ENCODE data around the gene RAB27B.

Gene RAB27B

DNA sequence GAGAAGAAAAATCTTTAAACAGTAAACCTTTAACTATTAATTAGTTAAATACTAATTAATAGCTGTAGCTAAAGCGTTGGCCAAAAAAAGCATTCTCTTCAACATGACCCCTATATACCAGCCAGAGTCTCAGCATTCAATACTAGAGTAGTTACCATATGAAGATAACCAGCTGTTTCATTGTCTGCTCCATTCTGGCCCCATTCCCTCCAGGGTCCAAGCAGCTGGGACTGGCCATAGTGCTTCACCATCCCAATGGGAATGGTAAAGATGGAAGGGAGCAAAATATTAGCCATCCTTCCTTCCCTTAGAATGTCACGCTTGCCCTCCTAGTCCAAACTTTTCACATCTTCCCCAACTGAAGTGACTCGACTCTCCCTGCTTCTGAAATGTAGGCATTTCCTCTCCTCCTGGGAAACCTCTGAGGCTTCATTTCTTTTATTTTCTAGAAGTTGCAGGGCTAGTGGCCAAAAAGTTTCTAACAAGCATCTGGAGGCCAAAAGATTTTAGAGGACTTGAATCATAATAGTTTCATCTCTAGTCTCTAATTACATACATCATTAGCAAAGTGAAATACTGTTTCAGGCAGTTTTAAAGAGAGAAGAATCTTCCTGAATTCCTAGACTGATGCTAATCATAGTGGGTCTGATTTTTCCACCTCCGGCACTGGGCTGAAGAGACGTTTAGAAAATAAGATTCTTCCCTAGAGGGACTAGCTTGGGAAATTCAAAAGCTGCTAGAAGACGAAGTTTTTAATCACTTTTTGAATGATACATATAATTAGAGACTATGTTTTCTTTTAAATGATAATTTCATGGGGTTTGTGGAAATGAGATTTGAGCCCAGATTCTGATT, 78.3 kb downstream of the RAB27B start:
- DNase-seq: no peak
- H3K27ac ChIP-seq: no peak overlapping the region
- in situ Hi-C loops (cut with HindIII; ENCODE audit: low pct_ligation_motif_present, low sequenced_read_pairs): no loop called here
- H3K27me3 ChIP-seq (replicated peaks): no peaks in the 10 kb centered on the region
- TF ChIP-seq, protein P1, sequence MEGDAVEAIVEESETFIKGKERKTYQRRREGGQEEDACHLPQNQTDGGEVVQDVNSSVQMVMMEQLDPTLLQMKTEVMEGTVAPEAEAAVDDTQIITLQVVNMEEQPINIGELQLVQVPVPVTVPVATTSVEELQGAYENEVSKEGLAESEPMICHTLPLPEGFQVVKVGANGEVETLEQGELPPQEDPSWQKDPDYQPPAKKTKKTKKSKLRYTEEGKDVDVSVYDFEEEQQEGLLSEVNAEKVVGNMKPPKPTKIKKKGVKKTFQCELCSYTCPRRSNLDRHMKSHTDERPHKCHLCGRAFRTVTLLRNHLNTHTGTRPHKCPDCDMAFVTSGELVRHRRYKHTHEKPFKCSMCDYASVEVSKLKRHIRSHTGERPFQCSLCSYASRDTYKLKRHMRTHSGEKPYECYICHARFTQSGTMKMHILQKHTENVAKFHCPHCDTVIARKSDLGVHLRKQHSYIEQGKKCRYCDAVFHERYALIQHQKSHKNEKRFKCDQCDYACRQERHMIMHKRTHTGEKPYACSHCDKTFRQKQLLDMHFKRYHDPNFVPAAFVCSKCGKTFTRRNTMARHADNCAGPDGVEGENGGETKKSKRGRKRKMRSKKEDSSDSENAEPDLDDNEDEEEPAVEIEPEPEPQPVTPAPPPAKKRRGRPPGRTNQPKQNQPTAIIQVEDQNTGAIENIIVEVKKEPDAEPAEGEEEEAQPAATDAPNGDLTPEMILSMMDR (IDR thresholded peaks at IDR 0.05; ENCODE audit: low read depth, low read length, missing control alignments): no peak
- H3K36me3 ChIP-seq (replicated peaks): no peaks in the 10 kb centered on the region
- H3K4me3 ChIP-seq (ENCODE audit: low read depth, low read length): no peak overlapping the region

DNA sequence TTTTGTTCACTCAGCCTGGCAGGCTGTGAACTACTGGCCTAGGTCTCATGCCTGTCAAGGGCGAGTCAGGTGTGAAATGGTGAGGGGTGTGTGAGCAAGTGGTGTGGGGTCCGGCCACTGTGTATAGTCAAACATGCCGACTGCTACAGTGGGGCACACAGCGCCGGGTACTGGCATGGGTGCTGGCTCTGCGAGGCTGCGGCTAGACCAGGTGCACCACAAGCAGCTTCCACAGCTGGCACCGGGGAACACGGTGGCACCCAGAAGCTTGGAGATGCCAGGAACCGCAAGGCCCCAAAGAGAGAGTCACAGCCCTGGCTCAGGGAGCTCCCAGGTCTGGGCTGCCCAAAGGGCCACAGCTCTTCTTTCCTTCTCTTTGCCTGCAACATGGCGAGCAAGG, 81.3 kb downstream of the RAB27B start:
- TF ChIP-seq, protein P1 (IDR thresholded peaks at IDR 0.05; ENCODE audit: low read depth, low read length, missing control alignments): no peak
- no peaks in the 10 kb centered on the region for H3K27me3 ChIP-seq (replicated peaks)
- no peak overlapping the region for H3K27ac ChIP-seq
- no peak overlapping the region for H3K4me3 ChIP-seq (ENCODE audit: low read depth, low read length)
- DNase-seq: no peak
- H3K36me3 ChIP-seq (replicated peaks): no peaks in the 10 kb centered on the region
- in situ Hi-C loops (cut with HindIII; ENCODE audit: low pct_ligation_motif_present, low sequenced_read_pairs): no loop called here

DNA sequence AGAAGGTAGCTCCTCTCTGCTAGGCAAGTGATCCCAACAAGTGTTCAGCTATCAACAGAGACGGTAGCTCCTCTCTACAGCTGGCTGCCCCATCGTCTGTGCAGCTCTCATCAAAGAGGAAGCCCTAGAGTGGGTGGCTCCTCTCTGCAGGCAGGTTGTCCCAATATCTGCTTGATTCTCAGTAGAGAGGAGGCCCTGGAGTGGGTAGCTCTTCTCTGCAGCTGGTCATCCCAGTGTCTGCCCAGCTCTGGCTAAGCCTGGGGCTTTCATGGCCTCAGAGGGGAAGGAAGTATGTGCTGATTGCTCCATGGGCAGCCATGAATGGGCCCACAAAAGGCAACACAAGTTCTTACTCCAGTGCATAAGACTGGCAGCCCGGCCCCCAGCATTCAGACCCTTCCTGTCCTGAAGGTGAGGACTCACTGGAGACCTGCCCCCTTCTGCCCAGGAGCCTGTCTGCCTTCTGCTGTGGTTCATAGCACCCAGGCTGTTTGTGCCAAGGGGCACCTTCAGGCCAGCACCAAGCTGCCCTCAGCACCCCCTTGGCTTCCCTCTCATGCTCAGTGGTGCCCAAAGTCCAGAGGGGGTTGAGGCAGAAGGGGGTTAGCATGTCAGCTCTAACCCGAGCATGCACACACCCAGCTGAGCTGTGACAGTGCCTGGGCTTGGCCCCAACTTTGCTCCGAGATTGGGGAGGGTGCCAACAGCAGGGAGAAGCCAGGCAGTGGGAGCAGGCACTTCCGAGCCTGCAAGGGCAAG, 82.1 kb downstream of the RAB27B start:
- no peak for DNase-seq
- Histone ChIP-seq H3K36me3 (replicated peaks) (no peaks in the 10 kb centered on the region), H3K27ac (no peak overlapping the region), H3K4me3 (ENCODE audit: low read depth, low read length) (no peak overlapping the region), H3K27me3 (replicated peaks) (no peaks in the 10 kb centered on the region)
- in situ Hi-C loops (cut with HindIII; ENCODE audit: low pct_ligation_motif_present, low sequenced_read_pairs): no loop called here
- TF ChIP-seq, protein P1 (IDR thresholded peaks at IDR 0.05; ENCODE audit: low read depth, low read length, missing control alignments): no peak

DNA sequence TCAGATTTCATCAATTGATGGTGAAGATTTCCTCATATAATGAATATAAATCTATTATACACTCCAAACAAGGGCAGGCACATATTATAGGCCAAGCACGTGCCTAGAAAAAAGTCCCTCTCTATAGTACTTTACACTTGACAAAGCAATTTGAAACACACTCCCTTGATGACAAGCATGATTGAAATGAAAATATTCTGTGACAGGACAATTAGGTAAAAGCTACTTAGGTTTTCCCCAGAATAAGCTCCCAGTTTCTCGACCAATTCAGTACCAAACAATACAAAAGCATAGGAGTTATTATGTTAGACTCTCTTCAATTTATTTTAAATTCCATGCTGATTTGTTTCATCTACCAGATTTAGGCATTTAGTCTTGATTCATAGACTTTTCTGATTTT, 83.3 kb downstream of the RAB27B start:
- Histone ChIP-seq H3K27me3 (replicated peaks) (no peaks in the 10 kb centered on the region), H3K27ac (no peak overlapping the region), H3K4me3 (ENCODE audit: low read depth, low read length) (no peak overlapping the region), H3K36me3 (replicated peaks) (no peaks in the 10 kb centered on the region)
- DNase-seq: no peak
- in situ Hi-C loops (cut with HindIII; ENCODE audit: low pct_ligation_motif_present, low sequenced_read_pairs): no loop called here
- TF ChIP-seq, protein P1 (IDR thresholded peaks at IDR 0.05; ENCODE audit: low read depth, low read length, missing control alignments): no peak

DNA sequence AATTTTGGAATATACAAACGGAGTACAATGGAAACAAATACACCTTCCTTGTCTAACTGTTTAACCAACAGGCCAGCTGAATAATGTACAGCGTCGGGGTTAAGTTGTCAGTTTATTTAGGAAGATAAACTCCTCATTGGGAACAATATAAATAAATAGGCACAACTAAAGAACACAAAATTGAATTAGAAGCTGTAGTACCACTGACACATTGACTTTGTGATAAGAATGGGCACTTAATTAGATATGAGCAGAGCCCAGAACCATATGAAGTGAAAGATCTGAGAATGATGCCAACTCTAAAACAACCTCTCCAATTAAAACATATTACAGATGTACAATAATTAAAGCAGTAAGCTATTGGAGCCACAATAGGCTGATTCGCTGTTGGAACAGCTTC, 86.5 kb downstream of the RAB27B start:
- Histone ChIP-seq H3K27ac (no peak overlapping the region), H3K27me3 (replicated peaks) (no peaks in the 10 kb centered on the region), H3K36me3 (replicated peaks) (no peaks in the 10 kb centered on the region), H3K4me3 (ENCODE audit: low read depth, low read length) (no peak overlapping the region)
- in situ Hi-C loops (cut with HindIII; ENCODE audit: low pct_ligation_motif_present, low sequenced_read_pairs): no loop called here
- TF ChIP-seq, protein P1 (IDR thresholded peaks at IDR 0.05; ENCODE audit: low read depth, low read length, missing control alignments): no peak
- DNase-seq: no peak
